ENCODE data around the gene PCYT1B. TPM values are rescaled to one million over a fixed set of nuclear protein-coding genes. Genes with fewer than 3 reads are reported as not detected.

Gene PCYT1B
- total RNA-seq, 1 donor, result 1.1 TPM

- H3K4me1 ChIP-seq (ENCODE audit: insufficient read depth, low read length), result no peaks in the 10 kb centered on the region
- no peaks in the 10 kb centered on the region for H4K20me1 ChIP-seq (ENCODE audit: insufficient read depth, low read length)
- H3K4me3 ChIP-seq (ENCODE audit: insufficient read depth, low read length), result no peak overlapping the region
Measured at GRCh38 chrX:24603191-24603590, 44.0 kb downstream of the PCYT1B start.

GRCh38 chrX:24601858-24602257 lies 45.3 kb downstream of the PCYT1B start:
- H4K20me1 ChIP-seq (ENCODE audit: insufficient read depth, low read length), result no peaks in the 10 kb centered on the region
- H3K9me3 ChIP-seq (ENCODE audit: low read depth, low read length), result no peaks in the 10 kb centered on the region
- no peaks in the 10 kb centered on the region for H3K79me2 ChIP-seq (ENCODE audit: insufficient read depth, low read length)
- no peaks in the 10 kb centered on the region for H3K27me3 ChIP-seq (ENCODE audit: insufficient read depth, low read length)
- no peaks in the 10 kb centered on the region for H3K4me1 ChIP-seq (ENCODE audit: insufficient read depth, low read length)
- H2AFZ ChIP-seq (ENCODE audit: low read length), result no peak overlapping the region
- DNase-seq (ENCODE audit: insufficient read length, low spot score, missing footprints), result no peak
- no peak overlapping the region for H3K27ac ChIP-seq (ENCODE audit: low read depth, low read length)
- H3K4me3 ChIP-seq (ENCODE audit: insufficient read depth, low read length), result no peak overlapping the region
- no peaks in the 10 kb centered on the region for H3K36me3 ChIP-seq (ENCODE audit: insufficient read depth, low read length)
- no peak for TF ChIP-seq CTCF (IDR thresholded peaks at IDR 0.05; ENCODE audit: extremely low read depth, low read depth, low read length)
- H3K4me2 ChIP-seq (ENCODE audit: insufficient read depth, low read length), result no peak overlapping the region

More at GRCh38 chrX:24603191-24603590, 44.0 kb downstream of the PCYT1B start:
- Histone ChIP-seq H3K27me3 (ENCODE audit: insufficient read depth, low read length) (no peaks in the 10 kb centered on the region), H3K27ac (ENCODE audit: low read depth, low read length) (no peak overlapping the region), H3K79me2 (ENCODE audit: insufficient read depth, low read length) (no peaks in the 10 kb centered on the region), H3K4me2 (ENCODE audit: insufficient read depth, low read length) (no peak overlapping the region), H2AFZ (ENCODE audit: low read length) (no peak overlapping the region), H3K36me3 (ENCODE audit: insufficient read depth, low read length) (no peaks in the 10 kb centered on the region), H3K9me3 (ENCODE audit: low read depth, low read length) (no peaks in the 10 kb centered on the region)
- no peak for DNase-seq (ENCODE audit: insufficient read length, low spot score, missing footprints)
- TF ChIP-seq CTCF (IDR thresholded peaks at IDR 0.05; ENCODE audit: extremely low read depth, low read depth, low read length), result no peak

- no peak for TF ChIP-seq CTCF (IDR thresholded peaks at IDR 0.05; ENCODE audit: extremely low read depth, low read depth, low read length)
- no peak overlapping the region for H3K4me2 ChIP-seq (ENCODE audit: insufficient read depth, low read length)
- H3K9me3 ChIP-seq (ENCODE audit: low read depth, low read length), result no peaks in the 10 kb centered on the region
- no peak overlapping the region for H3K4me3 ChIP-seq (ENCODE audit: insufficient read depth, low read length)
- H2AFZ ChIP-seq (ENCODE audit: low read length), result no peak overlapping the region
- no peaks in the 10 kb centered on the region for H4K20me1 ChIP-seq (ENCODE audit: insufficient read depth, low read length)
- H3K36me3 ChIP-seq (ENCODE audit: insufficient read depth, low read length), result no peaks in the 10 kb centered on the region
- no peaks in the 10 kb centered on the region for H3K4me1 ChIP-seq (ENCODE audit: insufficient read depth, low read length)
- no peaks in the 10 kb centered on the region for H3K79me2 ChIP-seq (ENCODE audit: insufficient read depth, low read length)
- H3K27ac ChIP-seq (ENCODE audit: low read depth, low read length), result no peak overlapping the region
- DNase-seq (ENCODE audit: insufficient read length, low spot score, missing footprints), result no peak
- H3K27me3 ChIP-seq (ENCODE audit: insufficient read depth, low read length), result no peaks in the 10 kb centered on the region
Measured at GRCh38 chrX:24594501-24594900, 52.6 kb downstream of the PCYT1B start.

GRCh38 chrX:24590111-24590510 lies 57.0 kb downstream of the PCYT1B start:
- Histone ChIP-seq H3K79me2 (ENCODE audit: insufficient read depth, low read length) (no peaks in the 10 kb centered on the region), H3K36me3 (ENCODE audit: insufficient read depth, low read length) (no peaks in the 10 kb centered on the region), H3K4me1 (ENCODE audit: insufficient read depth, low read length) (no peaks in the 10 kb centered on the region), H3K4me3 (ENCODE audit: insufficient read depth, low read length) (no peak overlapping the region), H4K20me1 (ENCODE audit: insufficient read depth, low read length) (no peaks in the 10 kb centered on the region), H2AFZ (ENCODE audit: low read length) (no peak overlapping the region), H3K9me3 (ENCODE audit: low read depth, low read length) (no peaks in the 10 kb centered on the region), H3K4me2 (ENCODE audit: insufficient read depth, low read length) (no peak overlapping the region), H3K27me3 (ENCODE audit: insufficient read depth, low read length) (no peaks in the 10 kb centered on the region), H3K27ac (ENCODE audit: low read depth, low read length) (no peak overlapping the region)
- TF ChIP-seq CTCF (IDR thresholded peaks at IDR 0.05; ENCODE audit: extremely low read depth, low read depth, low read length), result no peak
- no peak for DNase-seq (ENCODE audit: insufficient read length, low spot score, missing footprints)
